ENCODE data around the gene RAB3B.
A peak's percentile ranks its signal among the peaks of the same experiment; 100 is the strongest.

Gene RAB3B

GRCh38 chr1:52002038-52002917 is 11.8 kb upstream of the RAB3B start:
- Histone ChIP-seq H3K9me3 (ENCODE audit: low read depth, low read length) (no peaks in the 10 kb centered on the region), H3K36me3 (ENCODE audit: insufficient read depth, low read length) (no peaks in the 10 kb centered on the region), H3K27ac (no peak overlapping the region), H3K4me3 (no peak overlapping the region), H3K9ac (ENCODE audit: insufficient read length) (no peak overlapping the region)
- DNase-seq (ENCODE audit: low read depth, low spot score): peak; percentile 77
- TF ChIP-seq FOXP2 (optimal IDR thresholded peaks at IDR 0.05; ENCODE audit: control extremely low read depth, extremely low read length, insufficient read depth): no peak
- no peak for TF ChIP-seq EZH2 (IDR thresholded peaks at IDR 0.05)
- TF ChIP-seq POLR2AphosphoS5 (IDR thresholded peaks at IDR 0.05; ENCODE audit: borderline replicate concordance, low read depth, low read length): no peak

GRCh38 chr1:51998701-51999100 is 8.2 kb upstream of the RAB3B start:
- no peak overlapping the region for H3K27ac ChIP-seq
- no peak overlapping the region for H3K9ac ChIP-seq (ENCODE audit: insufficient read length)
- no peak for DNase-seq (ENCODE audit: low read depth, low spot score)
- TF ChIP-seq POLR2AphosphoS5 (IDR thresholded peaks at IDR 0.05; ENCODE audit: borderline replicate concordance, low read depth, low read length) (no peak), EZH2 (IDR thresholded peaks at IDR 0.05) (no peak), FOXP2 (optimal IDR thresholded peaks at IDR 0.05; ENCODE audit: control extremely low read depth, extremely low read length, insufficient read depth) (no peak)
- no peak overlapping the region for H3K4me3 ChIP-seq
- H3K9me3 ChIP-seq (ENCODE audit: low read depth, low read length): no peaks in the 10 kb centered on the region
- no peaks in the 10 kb centered on the region for H3K36me3 ChIP-seq (ENCODE audit: insufficient read depth, low read length)

GRCh38 chr1:51997974-51998382 is 7.5 kb upstream of the RAB3B start:
- Histone ChIP-seq H3K9me3 (ENCODE audit: low read depth, low read length) (no peaks in the 10 kb centered on the region), H3K4me3 (no peak overlapping the region), H3K27ac (no peak overlapping the region), H3K9ac (ENCODE audit: insufficient read length) (no peak overlapping the region), H3K36me3 (ENCODE audit: insufficient read depth, low read length) (no peaks in the 10 kb centered on the region)
- TF ChIP-seq FOXP2 (optimal IDR thresholded peaks at IDR 0.05; ENCODE audit: control extremely low read depth, extremely low read length, insufficient read depth) (no peak), EZH2 (IDR thresholded peaks at IDR 0.05) (no peak), POLR2AphosphoS5 (IDR thresholded peaks at IDR 0.05; ENCODE audit: borderline replicate concordance, low read depth, low read length) (no peak)
- no peak for DNase-seq (ENCODE audit: low read depth, low spot score)

GRCh38 chr1:51989582-51990477 is 670 bp downstream of the RAB3B start:
- Histone ChIP-seq H3K9ac (ENCODE audit: insufficient read length) (peak overlapping the region; percentile 45), H3K9me3 (ENCODE audit: low read depth, low read length) (no peaks in the 10 kb centered on the region), H3K27ac (no peak overlapping the region), H3K36me3 (ENCODE audit: insufficient read depth, low read length) (no peaks in the 10 kb centered on the region), H3K4me3 (peak overlapping the region; percentile 83)
- no peak for DNase-seq (ENCODE audit: low read depth, low spot score)
- no peak for TF ChIP-seq EZH2 (IDR thresholded peaks at IDR 0.05)
- TF ChIP-seq POLR2AphosphoS5 (IDR thresholded peaks at IDR 0.05; ENCODE audit: borderline replicate concordance, low read depth, low read length): no peak
- TF ChIP-seq FOXP2 (optimal IDR thresholded peaks at IDR 0.05; ENCODE audit: control extremely low read depth, extremely low read length, insufficient read depth): no peak

GRCh38 chr1:51988254-51988653 is 2.2 kb downstream of the RAB3B start:
- DNase-seq (ENCODE audit: low read depth, low spot score): no peak
- H3K4me3 ChIP-seq: no peak overlapping the region
- no peaks in the 10 kb centered on the region for H3K9me3 ChIP-seq (ENCODE audit: low read depth, low read length)
- H3K27ac ChIP-seq: no peak overlapping the region
- TF ChIP-seq FOXP2 (optimal IDR thresholded peaks at IDR 0.05; ENCODE audit: control extremely low read depth, extremely low read length, insufficient read depth): no peak
- no peak for TF ChIP-seq EZH2 (IDR thresholded peaks at IDR 0.05)
- no peak for TF ChIP-seq POLR2AphosphoS5 (IDR thresholded peaks at IDR 0.05; ENCODE audit: borderline replicate concordance, low read depth, low read length)
- H3K9ac ChIP-seq (ENCODE audit: insufficient read length): no peak overlapping the region
- H3K36me3 ChIP-seq (ENCODE audit: insufficient read depth, low read length): no peaks in the 10 kb centered on the region

GRCh38 chr1:51986718-51987117 is 3.8 kb downstream of the RAB3B start:
- no peaks in the 10 kb centered on the region for H3K36me3 ChIP-seq (ENCODE audit: insufficient read depth, low read length)
- no peak for TF ChIP-seq POLR2AphosphoS5 (IDR thresholded peaks at IDR 0.05; ENCODE audit: borderline replicate concordance, low read depth, low read length)
- TF ChIP-seq FOXP2 (optimal IDR thresholded peaks at IDR 0.05; ENCODE audit: control extremely low read depth, extremely low read length, insufficient read depth): no peak
- no peak for TF ChIP-seq EZH2 (IDR thresholded peaks at IDR 0.05)
- H3K9ac ChIP-seq (ENCODE audit: insufficient read length): peak overlapping the region; percentile 1
- H3K4me3 ChIP-seq: no peak overlapping the region
- H3K9me3 ChIP-seq (ENCODE audit: low read depth, low read length): no peaks in the 10 kb centered on the region
- DNase-seq (ENCODE audit: low read depth, low spot score): no peak
- H3K27ac ChIP-seq: no peak overlapping the region

GRCh38 chr1:51982161-51982560 is 8.3 kb downstream of the RAB3B start:
- no peak for DNase-seq (ENCODE audit: low read depth, low spot score)
- TF ChIP-seq FOXP2 (optimal IDR thresholded peaks at IDR 0.05; ENCODE audit: control extremely low read depth, extremely low read length, insufficient read depth) (no peak), POLR2AphosphoS5 (IDR thresholded peaks at IDR 0.05; ENCODE audit: borderline replicate concordance, low read depth, low read length) (no peak), EZH2 (IDR thresholded peaks at IDR 0.05) (no peak)
- H3K9me3 ChIP-seq (ENCODE audit: low read depth, low read length): no peaks in the 10 kb centered on the region
- H3K9ac ChIP-seq (ENCODE audit: insufficient read length): no peak overlapping the region
- no peak overlapping the region for H3K27ac ChIP-seq
- no peaks in the 10 kb centered on the region for H3K36me3 ChIP-seq (ENCODE audit: insufficient read depth, low read length)
- no peak overlapping the region for H3K4me3 ChIP-seq

GRCh38 chr1:51981555-51981954 is 8.9 kb downstream of the RAB3B start:
- TF ChIP-seq FOXP2 (optimal IDR thresholded peaks at IDR 0.05; ENCODE audit: control extremely low read depth, extremely low read length, insufficient read depth): no peak
- TF ChIP-seq EZH2 (IDR thresholded peaks at IDR 0.05): no peak
- TF ChIP-seq POLR2AphosphoS5 (IDR thresholded peaks at IDR 0.05; ENCODE audit: borderline replicate concordance, low read depth, low read length): no peak

More at GRCh38 chr1:51981555-51981954, 8.9 kb downstream of the RAB3B start:
- H3K36me3 ChIP-seq (ENCODE audit: insufficient read depth, low read length): no peaks in the 10 kb centered on the region
- H3K9me3 ChIP-seq (ENCODE audit: low read depth, low read length): no peaks in the 10 kb centered on the region
- no peak for DNase-seq (ENCODE audit: low read depth, low spot score)
- H3K4me3 ChIP-seq: no peak overlapping the region
- no peak overlapping the region for H3K9ac ChIP-seq (ENCODE audit: insufficient read length)
- H3K27ac ChIP-seq: no peak overlapping the region

All from SK-N-MC (cell line).